GM23338 (cell line): ENCODE data around the gene APBB1. TPM values are rescaled to one million over a fixed set of nuclear protein-coding genes. Genes with fewer than 3 reads are reported as not detected.

Experiments
- ATAC-seq: fragments of 200-7000 bp; cut with Tn5 transposase; 3 replicates; pipeline ENCODE4 v1.9.1; 2020
- DNase-seq: peaks from one replicate; pipeline ENCODE4 v3.0.0-alpha.2; 2015; ENCODE audit warnings: low spot score
- H2AFZ ChIP-seq: fragments of 200-600 bp; sonication (generic); 2 replicates; pipeline ENCODE4 v1.8.0; 2016; ENCODE audit warnings: antibody characterized with exemption, mild to moderate bottlenecking, moderate library complexity
- H3F3A ChIP-seq: fragments of 200-600 bp; sonication (generic); replicated peaks from 2 replicates; pipeline ENCODE4 v1.8.0; 2017; ENCODE audit warnings: antibody characterized with exemption, mixed run types, low read depth
- H3K27ac ChIP-seq: fragments of 200-600 bp; sonication (generic); 2 replicates; pipeline ENCODE4 v1.6.1; 2016; ENCODE audit warnings: low read depth
- H3K27me3 ChIP-seq: fragments of 200-600 bp; sonication (generic); 2 replicates; pipeline ENCODE4 v1.8.0; 2016; ENCODE audit warnings: mild to moderate bottlenecking, mixed run types, moderate library complexity; ENCODE audit not compliant: insufficient read depth
- H3K36me3 ChIP-seq: fragments of 200-600 bp; sonication (generic); 2 replicates; pipeline ENCODE4 v1.8.0; 2016; ENCODE audit warnings: mild to moderate bottlenecking; ENCODE audit not compliant: insufficient read depth
- H3K4me1 ChIP-seq: fragments of 200-600 bp; sonication (generic); 2 replicates; pipeline ENCODE4 v1.8.0; 2016; ENCODE audit warnings: mild to moderate bottlenecking, moderate library complexity; ENCODE audit not compliant: insufficient read depth
- H3K4me2 ChIP-seq: fragments of 200-600 bp; sonication (generic); 2 replicates; pipeline ENCODE4 v1.7.1; 2017; ENCODE audit warnings: mixed run types
- H3K4me3 ChIP-seq: fragments of 200-600 bp; sonication (generic); 2 replicates; pipeline ENCODE4 v1.6.1; 2016; ENCODE audit warnings: mixed run types
- H3K79me2 ChIP-seq: fragments of 200-600 bp; sonication (generic); replicated peaks from 2 replicates; pipeline ENCODE4 v1.8.0; 2017; ENCODE audit warnings: mild to moderate bottlenecking; ENCODE audit not compliant: insufficient read depth
- H3K9me2 ChIP-seq: fragments of 200-600 bp; sonication (generic); 2 replicates; pipeline ENCODE4 v1.8.0; 2017; ENCODE audit not compliant: insufficient read depth
- H4K20me1 ChIP-seq: fragments of 200-600 bp; sonication (generic); replicated peaks from 2 replicates; pipeline ENCODE4 v1.8.0; 2017; ENCODE audit warnings: mild to moderate bottlenecking; ENCODE audit not compliant: insufficient read depth
- H3K27ac Mint-ChIP-seq: 2 replicates; pipeline ENCODE4 v1.8.0; 2020; ENCODE audit warnings: inconsistent platforms, mild to moderate bottlenecking, moderate library complexity, mixed read lengths
- H3K27me3 Mint-ChIP-seq: 3 replicates; pipeline ENCODE4 v1.8.0; 2022; ENCODE audit warnings: low read depth, mild to moderate bottlenecking, moderate library complexity, mixed read lengths, inconsistent platforms; ENCODE audit not compliant: insufficient read depth, poor library complexity
- H3K36me3 Mint-ChIP-seq: 3 replicates; pipeline ENCODE4 v1.8.0; 2021; ENCODE audit warnings: low read depth, mild to moderate bottlenecking, inconsistent platforms, moderate library complexity, mixed read lengths
- H3K4me1 Mint-ChIP-seq: 3 replicates; pipeline ENCODE4 v1.8.0; 2020; ENCODE audit warnings: mild to moderate bottlenecking, inconsistent platforms, mixed read lengths
- H3K4me3 Mint-ChIP-seq: 3 replicates; pipeline ENCODE4 v1.8.0; 2021; ENCODE audit warnings: moderate library complexity, mild to moderate bottlenecking, inconsistent platforms, mixed read lengths
- H3K9me3 Mint-ChIP-seq: 3 replicates; pipeline ENCODE4 v1.8.0; 2020; ENCODE audit warnings: moderate library complexity, mild to moderate bottlenecking, inconsistent platforms, mixed read lengths
- CREB1 ChIP-seq: fragments of 250-450 bp; sonication (Bioruptor Pico); IDR thresholded peaks from 2 replicates; pipeline ENCODE4 v1.5.0; 2020; ENCODE audit warnings: low read depth, mild to moderate bottlenecking, moderate library complexity
- CTCF ChIP-seq, 2 experiments: fragments of 200-600 bp in 1 of 2; sonication (generic) in 1 of 2; conservative IDR thresholded peaks; 2 replicates each; pipeline versions ENCODE4 v1.5.1 to v1.6.1; 2016 to 2017; ENCODE audit warnings: antibody characterized with exemption in 2 of 2, low read depth in 2 of 2, mild to moderate bottlenecking in 2 of 2, moderate library complexity in 1 of 2
- ETS1 ChIP-seq: IDR thresholded peaks from 2 replicates; pipeline ENCODE4 v1.6.1; 2016; ENCODE audit warnings: antibody characterized with exemption
- EZH2 ChIP-seq: fragments of 200-600 bp; sonication (generic); IDR thresholded peaks from one replicate; pipeline ENCODE4 v1.8.0; 2017; ENCODE audit warnings: antibody characterized with exemption, mild to moderate bottlenecking, low read depth; ENCODE audit not compliant: unreplicated experiment
- EZH2phosphoT487 ChIP-seq: fragments of 200-600 bp; sonication (generic); IDR thresholded peaks from one replicate; pipeline ENCODE4 v1.8.1; 2018; ENCODE audit warnings: antibody characterized with exemption; ENCODE audit not compliant: unreplicated experiment
- JUNB ChIP-seq: IDR thresholded peaks from one replicate; pipeline ENCODE4 v1.6.1; 2016; ENCODE audit warnings: antibody characterized with exemption; ENCODE audit not compliant: unreplicated experiment
- NANOG ChIP-seq: IDR thresholded peaks from 2 replicates; pipeline ENCODE4 v1.6.1; 2016; ENCODE audit warnings: antibody characterized with exemption, borderline replicate concordance
- POLR2AphosphoS5 ChIP-seq: IDR thresholded peaks from 2 replicates; pipeline ENCODE4 v1.6.1; 2016; ENCODE audit warnings: antibody characterized with exemption, low read depth
- REST ChIP-seq: IDR thresholded peaks from one replicate; pipeline ENCODE4 v1.6.1; 2018; ENCODE audit warnings: antibody characterized with exemption; ENCODE audit not compliant: unreplicated experiment
- STAT1 ChIP-seq: IDR thresholded peaks from one replicate; pipeline ENCODE4 v1.6.1; 2016; ENCODE audit warnings: antibody characterized with exemption; ENCODE audit not compliant: unreplicated experiment
- ZNF114 ChIP-seq: fragments of 250-450 bp; sonication (Bioruptor Pico); IDR thresholded peaks from 2 replicates; pipeline ENCODE4 v1.5.0; 2020; ENCODE audit warnings: mild to moderate bottlenecking, moderate library complexity
- ZNF331 ChIP-seq: fragments of 250-450 bp; sonication (Bioruptor Pico); IDR thresholded peaks from 2 replicates; pipeline ENCODE4 v1.5.0; 2020; ENCODE audit warnings: low read depth, mild to moderate bottlenecking, moderate library complexity
- ZNF462 ChIP-seq: fragments of 250-450 bp; sonication (Bioruptor Pico); IDR thresholded peaks from 2 replicates; pipeline ENCODE4 v1.5.0; 2020; ENCODE audit warnings: mild to moderate bottlenecking, moderate library complexity
- polyA plus RNA-seq: library from polyadenylated mRNA; unstranded; fragments of >200 nt; fragmentation: Nextera tagmentation; extraction: Ambion mirVana; gene quantifications from 2 replicates; pipeline ENCODE4 v1.2.1, GENCODE V29; 2016
- total RNA-seq: library from RNA; depleted of rRNA; stranded (reverse); fragments of >200 nt; shearing (Covaris generic); gene quantifications from 2 replicates; pipeline ENCODE4 v1.2.3, GENCODE V29; 2014

The APBB1 gene
- total and polyA plus RNA-seq, 2 experiments from 2014 or later, result 10.6 to 24.7 TPM

GRCh38 chr11:6400431-6401345 is 18.2 kb downstream of the APBB1 start:
- Histone ChIP-seq H3K4me2 (no peak overlapping the region), H3K36me3 (no peaks in the 10 kb centered on the region), H3K4me1 (peaks cover 5% of the 10 kb centered on the region; the same call in 1 of the 2 replicates), H3K27me3 (no peaks in the 10 kb centered on the region), H4K20me1 (no peaks in the 10 kb centered on the region), H3K79me2 (no peaks in the 10 kb centered on the region), H2AFZ (no peak overlapping the region), H3K9me2 (no peaks in the 10 kb centered on the region), H3K4me3 (no peak overlapping the region), H3K27ac (no peak overlapping the region), H3F3A (no peaks in the 10 kb centered on the region)
- no peak for TF ChIP-seq NANOG
- TF ChIP-seq ZNF462, result no peak
- TF ChIP-seq POLR2AphosphoS5, result no peak
- no peak for TF ChIP-seq EZH2phosphoT487
- TF ChIP-seq JUNB, result no peak
- TF ChIP-seq ZNF331, result no peak
- no peak for TF ChIP-seq REST
- TF ChIP-seq CTCF (conservative IDR thresholded peaks at IDR 0.05; ENCODE audit: low read depth in 2 of 2), result no peak
- no peak for TF ChIP-seq CREB1 (CRISPR knock-in tag)
- TF ChIP-seq ZNF114 (CRISPR knock-in tag), result no peak
- no peak for TF ChIP-seq EZH2
- TF ChIP-seq STAT1, result no peak
- no peak for TF ChIP-seq ETS1
- Mint-ChIP-seq H3K27ac (no peak overlapping the region), H3K9me3 (no peaks in the 10 kb centered on the region), H3K4me3 (no peak overlapping the region), H3K36me3 (no peaks in the 10 kb centered on the region), H3K27me3 (peaks cover 9% of the 10 kb centered on the region), H3K4me1 (peaks cover 11% of the 10 kb centered on the region)
- no peak for ATAC-seq
- DNase-seq, result no peak
